GM18508 (cell line): ENCODE measurements around the gene C4BPA.

Experiments
- ATAC-seq: cut with Tn5 transposase; IDR thresholded peaks from one replicate; pipeline ENCODE4 v1.9.1; 2021; ENCODE audit warnings: moderate number of reproducible peaks; ENCODE audit not compliant: insufficient read depth, unreplicated experiment

The C4BPA gene

DNA sequence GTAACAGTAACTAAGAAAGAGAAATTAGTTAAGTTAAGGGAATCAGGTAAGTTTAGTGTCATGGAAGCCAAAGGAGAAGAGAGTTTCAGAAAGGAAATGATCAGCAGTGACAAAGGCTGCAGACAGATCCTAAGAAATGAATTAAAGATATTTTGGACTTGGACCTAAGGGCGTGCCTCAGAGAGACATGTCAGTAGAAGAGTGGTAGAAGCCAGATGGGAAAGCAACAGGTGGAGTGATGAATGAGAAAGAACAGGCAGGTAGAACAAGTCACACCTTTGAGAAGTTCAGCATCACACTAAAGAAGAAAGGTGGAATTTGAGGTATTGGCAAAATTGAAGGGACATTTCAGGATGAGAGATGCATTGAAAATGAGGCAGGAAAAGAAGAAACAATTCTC lies 1.4 kb upstream of the C4BPA start:
- ATAC-seq: no peak

DNA sequence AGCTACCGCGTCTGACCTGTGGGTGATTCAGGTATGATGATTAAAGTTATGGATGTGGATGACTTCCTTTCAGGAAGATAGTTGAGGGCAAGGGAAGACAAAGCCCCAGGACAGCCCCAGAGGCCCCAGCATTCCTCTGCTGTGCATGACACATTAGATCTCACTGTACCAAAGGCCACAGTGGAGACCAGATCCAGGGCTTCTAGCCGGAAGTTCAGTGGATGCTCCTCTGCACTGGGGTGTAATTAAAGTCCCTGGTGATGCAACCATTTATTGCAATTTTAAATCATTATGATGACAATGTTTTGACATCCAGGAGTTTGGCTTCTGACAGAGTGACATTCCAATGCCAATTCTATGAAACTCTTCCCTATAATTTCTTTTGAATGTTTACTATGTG lies 5.0 kb downstream of the C4BPA start:
- ATAC-seq: no peak

DNA sequence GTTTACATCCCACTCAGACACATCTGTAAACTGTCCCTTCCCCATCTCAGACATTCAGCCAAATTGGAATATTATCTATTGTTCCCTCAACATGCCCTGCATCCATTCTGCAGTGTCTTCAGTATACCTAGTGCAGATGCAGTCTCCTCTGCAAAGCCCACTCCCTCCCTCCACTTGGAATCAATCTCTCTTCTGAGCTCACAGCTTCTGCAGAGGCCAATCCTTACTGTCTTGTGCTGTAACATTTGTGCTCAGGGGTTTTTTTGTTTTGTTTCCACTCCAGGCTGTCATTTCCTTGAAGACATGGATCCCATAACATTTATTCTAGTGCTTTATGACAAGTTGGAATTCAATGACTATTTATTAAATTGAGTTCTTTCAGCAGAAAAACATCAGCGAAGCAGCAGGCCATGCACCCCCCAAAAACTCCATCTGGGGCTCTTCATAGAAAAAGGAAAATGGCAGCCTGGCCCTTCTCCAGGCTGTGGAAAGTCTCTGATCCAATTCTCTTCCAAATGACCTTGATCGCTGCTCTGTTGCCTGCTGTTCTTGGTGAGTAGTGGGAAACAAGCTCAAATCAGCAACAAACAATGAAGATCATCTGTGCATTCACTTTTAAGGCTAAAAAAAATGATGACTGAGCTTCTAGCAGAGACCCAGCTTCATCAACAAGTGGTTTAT lies 8.7 kb downstream of the C4BPA start:
- ATAC-seq: no peak

DNA sequence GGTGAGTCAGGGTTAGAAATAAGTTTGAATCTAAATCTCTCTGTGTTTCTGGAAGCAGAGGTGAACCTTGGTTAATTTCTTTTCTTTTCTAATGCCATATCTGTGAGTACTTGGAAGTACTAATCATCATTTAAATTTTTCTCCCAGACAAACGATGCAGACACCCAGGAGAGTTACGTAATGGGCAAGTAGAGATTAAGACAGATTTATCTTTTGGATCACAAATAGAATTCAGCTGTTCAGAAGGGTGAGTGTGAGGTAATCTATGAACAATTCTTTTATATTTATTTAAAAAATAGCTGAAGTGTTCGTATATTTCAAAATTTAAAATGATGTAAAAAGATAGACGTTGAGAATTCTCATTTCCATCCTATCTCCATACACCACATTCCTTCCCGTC lies 11.2 kb downstream of the C4BPA start:
- no peak for ATAC-seq

DNA sequence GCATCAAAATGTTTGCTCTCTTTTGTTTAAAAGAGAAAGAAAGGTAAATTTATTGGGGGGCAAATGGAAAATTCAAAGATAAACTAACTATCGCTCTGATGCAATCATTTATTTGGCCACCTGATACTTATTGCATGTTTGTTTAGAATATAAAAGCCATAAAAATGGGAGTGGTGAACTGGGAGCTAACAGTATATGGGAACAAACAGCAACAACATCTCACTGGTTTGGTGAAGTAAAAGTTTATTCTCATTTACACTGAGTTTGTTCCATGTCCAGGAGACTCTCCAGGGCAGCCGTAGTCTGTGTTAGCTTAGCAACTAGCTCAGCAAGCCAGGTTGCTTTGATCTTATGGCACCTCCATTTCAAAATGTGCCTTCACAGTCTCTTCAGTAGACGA lies 20.4 kb downstream of the C4BPA start:
- no peak for ATAC-seq

DNA sequence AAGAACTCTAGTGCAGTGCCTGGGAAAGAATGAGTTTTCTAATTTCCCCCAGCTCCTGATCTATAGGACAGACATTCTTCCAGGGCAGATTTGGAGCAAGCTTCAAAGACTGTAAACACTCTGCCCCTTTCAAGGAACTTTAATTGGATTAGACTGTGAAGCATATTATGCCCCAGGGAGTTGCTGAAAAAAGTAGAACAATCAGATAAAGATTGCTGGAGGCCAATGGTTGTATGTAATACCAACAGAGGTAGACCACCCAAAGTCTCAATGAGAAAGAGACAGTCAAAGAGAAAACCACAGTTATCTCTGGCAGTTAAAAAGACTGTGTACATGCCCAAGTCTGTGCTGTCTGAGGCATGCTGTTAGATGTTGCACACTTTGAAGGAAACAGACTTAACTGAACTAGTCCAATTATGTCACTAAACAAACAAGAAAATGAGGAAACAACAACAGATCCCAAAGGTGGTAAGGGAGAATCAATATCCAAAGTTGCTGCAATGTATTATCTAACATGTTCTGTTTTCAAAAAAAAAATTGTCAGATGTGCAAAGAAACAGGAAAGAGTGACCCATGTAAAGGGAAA lies 24.4 kb downstream of the C4BPA start:
- no peak for ATAC-seq

DNA sequence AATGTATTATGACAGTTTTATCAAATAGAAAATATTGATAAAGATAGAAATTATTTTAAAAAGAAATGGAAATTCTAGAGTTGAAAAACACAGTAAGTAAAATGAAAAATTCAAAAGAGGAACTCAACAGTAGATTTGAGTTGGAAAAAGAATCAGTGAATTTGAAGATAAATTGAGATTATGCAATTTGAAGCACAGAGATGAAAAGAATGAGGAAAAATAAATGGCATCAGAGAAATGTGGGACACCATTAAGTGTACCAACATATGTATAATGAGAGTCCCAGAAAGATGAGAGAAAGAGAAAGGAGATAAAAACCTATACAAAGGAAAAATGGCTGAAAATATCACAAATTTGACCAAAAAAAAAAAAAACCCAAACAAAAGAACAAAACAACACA lies 25.0 kb downstream of the C4BPA start:
- ATAC-seq: no peak

DNA sequence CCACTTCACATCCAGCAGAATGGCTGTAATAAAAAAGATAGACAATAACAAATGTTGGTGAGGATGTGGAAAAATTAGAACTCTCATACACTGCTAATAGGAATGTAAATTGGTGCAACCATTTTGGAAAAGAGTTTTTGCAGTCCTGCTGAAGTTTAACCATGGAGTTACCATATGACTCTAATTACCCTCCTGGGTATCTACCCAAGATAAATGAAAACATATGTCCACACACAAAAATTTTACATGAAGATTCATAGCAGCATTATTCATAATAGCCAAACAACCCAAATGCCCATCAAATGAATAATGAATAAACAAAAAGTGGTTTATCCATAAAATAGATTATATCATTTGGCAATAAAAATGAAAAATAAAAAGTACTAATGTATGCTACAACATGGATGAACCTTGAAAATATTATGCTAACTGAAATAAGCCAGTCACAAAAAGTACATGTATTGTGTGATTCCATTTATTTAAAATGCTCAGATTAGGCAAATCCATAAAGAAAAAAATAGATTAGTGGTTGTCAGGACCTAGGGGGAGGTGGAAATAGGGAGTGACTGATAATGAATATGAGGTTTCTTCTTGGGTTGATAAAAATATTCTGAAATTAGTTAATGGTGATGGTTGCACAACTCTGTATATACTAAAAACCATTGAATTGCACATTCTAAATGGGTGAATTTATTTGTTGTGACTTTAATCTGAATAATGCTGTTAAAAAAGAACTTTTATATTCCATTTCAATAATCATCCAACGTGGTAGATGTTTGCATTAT lies 26.4 kb downstream of the C4BPA start:
- ATAC-seq: no peak

DNA sequence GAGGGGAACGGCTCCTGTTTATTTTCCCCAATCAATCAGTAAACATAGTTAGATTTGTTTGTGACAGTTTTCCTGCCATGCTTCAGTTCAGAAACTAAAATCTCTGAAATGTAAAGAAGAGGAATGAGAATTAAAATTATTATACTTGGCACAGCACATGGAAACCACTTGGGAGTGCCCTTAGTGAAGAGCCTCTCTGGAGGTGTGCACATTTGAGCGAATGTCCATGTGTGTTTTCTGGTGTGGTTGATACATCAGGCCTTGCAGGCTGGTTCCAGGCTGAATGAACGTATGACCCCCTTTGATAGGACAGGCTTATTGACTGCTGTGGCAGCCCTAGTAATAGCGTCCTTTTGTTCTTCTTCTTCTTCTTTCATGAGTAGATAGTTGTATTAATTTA lies 27.1 kb downstream of the C4BPA start:
- no peak for ATAC-seq

DNA sequence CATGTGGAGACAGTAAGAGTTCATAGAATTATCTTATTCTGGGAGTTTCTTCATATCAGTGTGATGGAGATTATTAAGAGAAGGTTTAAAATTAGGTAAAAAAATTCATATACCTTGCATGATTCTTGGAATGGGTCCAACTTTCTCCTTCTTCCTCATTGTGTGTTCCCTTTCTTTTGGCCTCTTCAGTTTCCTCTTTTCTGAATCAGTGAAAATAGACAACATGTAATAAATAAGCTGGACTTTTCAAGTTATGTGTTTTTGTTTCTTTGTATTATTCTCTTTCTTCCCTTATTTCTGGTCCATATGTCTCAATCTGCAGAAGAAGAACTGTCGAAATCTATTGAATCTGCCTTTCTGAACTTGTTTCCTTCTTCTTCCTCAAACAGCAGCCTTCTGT lies 30.5 kb downstream of the C4BPA start:
- ATAC-seq: no peak

DNA sequence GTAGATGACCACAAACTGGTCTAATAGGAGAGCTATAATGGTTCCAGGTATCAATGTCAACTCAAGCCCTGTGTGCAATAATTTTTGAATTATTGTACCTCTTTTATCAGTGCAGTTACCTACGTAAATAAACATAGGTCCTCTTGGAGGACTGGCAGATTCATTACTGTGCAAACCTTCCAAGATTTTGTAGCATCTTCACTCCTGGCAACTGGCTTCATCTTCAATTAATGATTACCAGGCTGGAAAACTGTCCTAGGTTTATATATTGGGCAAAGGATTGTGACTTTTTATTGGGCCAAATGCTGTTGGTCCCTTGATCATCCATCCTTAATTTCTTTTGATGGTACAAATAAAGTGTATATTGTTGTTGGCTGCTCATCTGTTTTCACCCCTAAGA lies 35.6 kb downstream of the C4BPA start:
- ATAC-seq: no peak

DNA sequence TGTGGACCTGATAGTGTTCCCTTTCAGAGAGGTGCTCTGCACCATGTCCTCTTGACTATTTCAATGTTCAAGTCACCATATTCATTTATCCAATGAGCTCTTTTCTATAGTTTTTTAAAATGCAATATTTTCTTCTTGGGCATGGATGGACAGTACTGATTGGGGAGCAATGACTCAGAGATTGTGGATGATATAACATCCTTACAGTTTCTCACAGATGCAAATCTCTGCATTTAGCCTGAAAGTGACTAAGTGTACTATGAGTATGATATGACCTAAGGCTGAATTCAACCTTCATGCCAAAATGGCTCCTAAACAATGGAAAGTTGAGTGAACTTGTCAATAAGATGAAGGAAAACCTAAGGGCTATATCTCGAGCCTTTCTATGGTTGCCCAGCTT lies 36.5 kb downstream of the C4BPA start:
- no peak for ATAC-seq

DNA sequence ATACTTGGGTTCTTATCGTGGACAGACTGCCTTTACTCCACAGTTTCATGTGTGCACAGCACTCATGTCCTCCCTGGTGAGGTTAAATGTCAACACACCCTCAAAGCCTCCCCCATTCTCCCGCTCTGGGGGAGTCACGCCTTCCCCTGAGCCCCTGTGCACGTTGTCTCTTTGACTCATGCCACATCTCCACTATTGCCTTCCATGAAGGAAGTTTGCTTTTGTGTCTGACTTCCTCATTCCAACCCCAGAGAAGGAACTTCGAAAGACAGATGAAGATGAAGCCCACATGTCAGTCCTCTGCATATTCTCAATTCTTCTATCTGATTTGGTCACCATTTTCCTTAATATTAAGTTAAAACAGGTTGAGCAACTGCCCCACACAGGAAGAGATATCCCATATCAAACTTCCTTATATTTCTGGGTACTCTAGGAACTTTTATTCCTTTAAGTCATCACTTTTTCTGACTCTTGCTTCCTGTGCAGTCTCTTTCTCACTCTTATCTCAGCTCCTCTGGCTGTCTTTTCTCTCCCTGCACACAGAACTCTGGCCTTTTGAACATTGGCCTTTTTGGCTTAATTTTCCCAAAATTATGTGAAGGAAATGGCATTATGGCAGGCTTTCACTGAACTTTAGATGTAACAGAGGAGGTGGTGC lies 41.5 kb downstream of the C4BPA start:
- ATAC-seq: no peak

DNA sequence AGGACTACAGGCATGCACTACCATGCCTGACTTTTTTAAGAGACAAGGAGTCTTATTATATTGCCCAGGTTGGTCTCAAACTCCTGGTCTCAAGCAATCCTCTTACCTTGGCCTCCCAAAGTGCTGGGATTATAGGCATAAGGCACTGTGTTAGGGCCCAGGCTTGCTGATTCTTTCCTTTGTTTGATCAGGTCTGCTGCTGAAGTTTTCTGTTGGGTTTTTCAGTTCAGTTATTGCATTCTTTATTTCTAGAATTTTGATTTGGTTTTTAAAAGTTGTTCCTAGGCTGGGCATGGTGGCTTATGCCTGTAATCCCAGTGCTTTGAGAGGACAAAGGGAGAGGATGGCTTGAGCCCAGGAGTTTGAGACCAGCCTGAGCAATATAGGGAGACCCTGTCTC lies 47.9 kb downstream of the C4BPA start:
- ATAC-seq: no peak

DNA sequence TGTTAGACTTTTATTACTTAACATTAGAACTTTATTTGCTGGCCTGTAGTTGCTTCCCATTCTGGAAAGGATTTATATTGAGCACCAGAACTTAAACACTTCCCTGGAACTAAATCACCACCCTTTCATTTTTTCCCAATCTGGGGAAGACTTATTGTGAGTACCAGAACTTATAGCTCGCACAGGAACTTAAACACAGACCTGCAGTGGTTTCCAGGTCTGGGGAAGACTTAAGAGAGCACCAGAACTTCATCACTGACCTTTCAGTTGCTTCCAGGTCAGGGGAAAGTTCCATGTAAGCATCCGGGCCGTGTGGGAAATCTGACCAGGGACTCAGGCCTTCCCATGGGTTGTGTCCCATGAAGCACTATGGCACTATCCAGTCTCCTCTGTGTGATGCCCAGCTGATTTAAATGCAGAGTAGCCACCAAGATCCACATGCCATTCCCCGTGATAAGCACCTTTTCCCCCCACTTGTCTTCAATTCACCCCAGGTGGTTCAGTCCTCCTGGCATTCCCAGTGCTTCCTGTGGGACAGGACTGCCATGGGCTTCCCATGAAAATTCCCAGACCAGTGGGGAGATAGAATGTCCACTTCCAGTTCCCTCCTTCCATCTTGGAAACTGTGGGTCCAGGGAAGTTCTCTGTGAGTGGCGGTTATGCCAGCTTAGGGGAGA lies 48.9 kb downstream of the C4BPA start:
- ATAC-seq: no peak

DNA sequence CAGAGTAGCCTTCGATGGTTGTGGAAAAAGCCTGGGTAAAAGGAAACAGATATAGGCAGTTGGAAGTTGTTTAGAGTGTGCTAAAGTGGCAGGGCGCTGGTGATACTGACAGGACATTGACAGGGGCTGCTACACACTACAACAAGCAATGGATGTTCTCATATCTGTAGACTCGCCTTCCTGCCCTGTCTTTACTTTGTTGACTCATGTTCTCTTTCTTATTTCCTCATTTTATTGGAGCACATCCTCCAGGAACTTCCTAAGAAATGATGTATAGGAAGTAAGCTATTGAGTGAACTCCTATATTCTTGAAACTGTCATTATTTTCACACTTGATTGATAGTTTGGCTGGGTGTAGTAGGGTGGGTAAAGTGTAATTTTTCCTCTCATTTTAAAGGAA lies 51.0 kb downstream of the C4BPA start:
- no peak for ATAC-seq

DNA sequence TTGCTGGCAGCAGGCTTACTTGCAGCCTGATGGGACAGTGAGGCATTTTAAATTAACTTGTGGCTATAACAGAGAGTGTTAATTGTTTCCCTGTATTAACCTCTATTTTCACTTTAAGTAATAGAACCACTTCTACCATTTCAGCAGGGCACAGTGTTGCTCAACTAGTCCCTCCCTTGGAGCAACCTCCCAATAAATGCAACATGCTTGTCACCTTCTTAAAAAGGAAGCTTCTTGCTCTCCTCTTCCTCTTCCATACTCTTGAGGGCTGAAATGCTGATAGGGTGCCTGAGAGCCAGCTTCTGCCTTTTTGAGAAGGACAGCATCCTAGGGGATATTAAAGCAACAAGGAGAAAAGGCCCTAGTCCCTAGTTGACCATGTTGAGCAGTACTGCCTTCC lies 52.1 kb downstream of the C4BPA start:
- no peak for ATAC-seq

DNA sequence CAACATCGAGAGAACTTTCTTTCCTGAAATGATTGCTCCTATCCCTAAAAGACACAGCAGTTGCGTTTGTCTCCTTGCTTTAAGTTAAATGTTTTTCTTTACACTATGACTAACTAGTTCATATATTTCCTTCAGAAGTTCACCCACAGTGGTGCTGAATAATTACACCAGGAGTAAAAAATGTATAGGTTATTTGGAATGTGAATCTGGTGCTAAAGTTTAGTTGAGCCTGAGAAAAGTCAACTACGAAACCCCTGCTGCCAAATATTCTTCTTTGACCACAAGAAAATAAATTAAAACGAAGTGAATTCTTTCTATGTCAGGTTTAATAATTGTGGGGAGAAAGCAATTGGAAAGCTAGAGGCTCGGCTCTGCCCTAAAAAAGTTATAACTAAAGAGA lies 52.8 kb downstream of the C4BPA start:
- ATAC-seq: no peak

DNA sequence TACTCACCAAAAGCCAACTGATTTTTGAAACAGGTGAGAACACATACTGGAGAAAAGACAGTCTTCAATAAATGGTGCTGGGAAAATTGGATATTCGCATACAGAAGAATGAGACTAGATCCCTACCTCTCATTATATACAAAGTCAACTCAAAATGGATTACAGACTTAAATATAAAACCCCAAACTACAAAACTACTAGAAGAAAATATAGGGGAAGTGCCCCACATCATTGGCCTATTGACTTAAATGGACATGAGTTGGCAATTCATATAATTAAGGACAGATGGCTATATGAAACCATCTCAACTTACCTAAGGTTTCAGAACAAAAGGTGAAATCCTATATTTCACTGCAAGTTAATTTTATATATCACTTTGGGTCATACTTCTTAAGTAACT lies 60.1 kb downstream of the C4BPA start:
- ATAC-seq: no peak

DNA sequence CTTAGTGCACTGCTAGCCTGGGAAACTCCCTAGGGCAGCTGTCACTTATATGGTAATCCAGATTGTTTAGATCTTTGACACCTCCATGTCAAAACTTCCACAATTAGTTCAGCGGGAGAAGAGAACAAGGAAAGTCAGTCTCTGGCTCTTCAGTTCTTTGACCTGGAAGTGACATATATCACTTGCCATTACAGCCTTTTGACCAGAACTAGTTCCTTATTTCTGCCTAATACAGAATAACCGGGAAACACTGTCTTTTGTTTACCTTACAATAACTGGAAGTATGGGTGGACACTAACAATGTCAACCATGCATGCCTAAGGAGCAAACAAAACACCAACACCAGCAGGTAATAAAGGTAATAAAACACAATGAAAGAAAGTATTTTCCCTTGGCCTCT lies 68.3 kb downstream of the C4BPA start:
- no peak for ATAC-seq

DNA sequence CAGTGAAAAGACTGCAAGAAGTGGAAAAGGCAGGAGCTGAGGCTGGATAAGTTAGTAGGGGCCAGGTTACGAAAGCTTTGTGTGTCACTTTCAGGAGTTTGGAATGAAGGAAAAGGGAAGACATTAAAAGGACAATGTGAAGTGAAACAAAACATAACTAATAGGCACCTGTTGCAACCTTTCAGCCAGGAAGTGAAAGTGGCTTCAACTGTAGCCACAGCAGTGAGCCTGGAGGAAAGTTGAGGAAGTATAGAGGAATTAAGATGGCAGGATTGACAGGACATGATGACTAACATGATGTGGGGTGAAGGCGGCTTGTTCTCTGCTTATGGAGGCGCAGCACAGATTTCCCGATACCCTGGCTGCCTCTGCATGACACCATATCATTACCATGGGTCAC lies 68.9 kb downstream of the C4BPA start:
- ATAC-seq: no peak
